ENCODE results near the gene OOSP3. TPM values are rescaled to one million over a fixed set of nuclear protein-coding genes. Genes with fewer than 3 reads are reported as not detected.

OOSP3 gene
- total and polyA plus RNA-seq, 2 donors (not counting 1 experiment from before 2014, with no cell fraction given) = not detected

DNA sequence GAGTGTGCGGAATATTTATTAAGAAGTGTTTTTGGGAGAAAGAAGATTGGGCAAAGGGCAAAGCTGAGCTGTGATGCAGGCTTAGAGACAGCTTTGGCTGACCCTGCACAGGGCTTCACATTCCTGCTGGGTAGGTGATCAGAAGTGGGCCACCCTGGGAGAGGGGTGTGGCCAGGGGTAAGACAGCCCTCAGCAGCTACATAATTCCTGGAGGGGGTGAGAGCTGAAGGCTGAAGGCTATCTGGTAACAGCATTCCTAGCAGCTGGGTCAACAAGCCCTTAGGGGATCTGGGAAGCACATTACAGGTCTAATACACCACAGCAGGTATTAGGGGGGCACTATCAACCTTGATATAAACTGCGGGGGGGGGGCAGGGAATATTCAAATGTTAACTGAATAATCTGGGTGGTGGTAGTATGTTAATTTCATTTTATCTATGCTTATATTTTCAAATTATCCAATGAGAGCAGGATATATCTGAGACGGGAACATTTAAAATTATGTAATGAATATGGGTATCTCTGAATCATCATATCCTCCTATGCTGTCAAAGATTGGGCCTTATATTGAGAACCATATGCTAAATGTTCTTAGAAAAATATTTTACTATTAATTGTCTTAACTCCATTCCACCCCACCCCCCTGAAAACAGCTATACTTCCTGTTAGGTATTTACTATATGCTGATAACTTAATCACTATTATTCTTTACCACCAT is 65.6 kb downstream of the OOSP3 start:
- no peak for TF ChIP-seq EZH2 (IDR thresholded peaks at IDR 0.05; ENCODE audit: borderline replicate concordance, insufficient read depth, low read depth, low read length, poor library complexity, severe bottlenecking)
- TF ChIP-seq, protein P1, sequence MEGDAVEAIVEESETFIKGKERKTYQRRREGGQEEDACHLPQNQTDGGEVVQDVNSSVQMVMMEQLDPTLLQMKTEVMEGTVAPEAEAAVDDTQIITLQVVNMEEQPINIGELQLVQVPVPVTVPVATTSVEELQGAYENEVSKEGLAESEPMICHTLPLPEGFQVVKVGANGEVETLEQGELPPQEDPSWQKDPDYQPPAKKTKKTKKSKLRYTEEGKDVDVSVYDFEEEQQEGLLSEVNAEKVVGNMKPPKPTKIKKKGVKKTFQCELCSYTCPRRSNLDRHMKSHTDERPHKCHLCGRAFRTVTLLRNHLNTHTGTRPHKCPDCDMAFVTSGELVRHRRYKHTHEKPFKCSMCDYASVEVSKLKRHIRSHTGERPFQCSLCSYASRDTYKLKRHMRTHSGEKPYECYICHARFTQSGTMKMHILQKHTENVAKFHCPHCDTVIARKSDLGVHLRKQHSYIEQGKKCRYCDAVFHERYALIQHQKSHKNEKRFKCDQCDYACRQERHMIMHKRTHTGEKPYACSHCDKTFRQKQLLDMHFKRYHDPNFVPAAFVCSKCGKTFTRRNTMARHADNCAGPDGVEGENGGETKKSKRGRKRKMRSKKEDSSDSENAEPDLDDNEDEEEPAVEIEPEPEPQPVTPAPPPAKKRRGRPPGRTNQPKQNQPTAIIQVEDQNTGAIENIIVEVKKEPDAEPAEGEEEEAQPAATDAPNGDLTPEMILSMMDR (IDR thresholded peaks at IDR 0.05) = no peak
- DNase-seq (no peak), ATAC-seq (ENCODE audit: low read depth) (no peak)
- H3K9me3 ChIP-seq (ENCODE audit: control extremely low read depth in 1 of 3, control insufficient read depth in 2 of 3, insufficient read depth in 1 of 3, low read length in 2 of 3) = no peaks in the 10 kb centered on the region
- H3K79me2 ChIP-seq (ENCODE audit: control insufficient read depth, insufficient read depth, low read length) = no peaks in the 10 kb centered on the region
- peaks cover 0 to 6% (median 0%) of the 10 kb centered on the region in 4 experiments for H3K27me3 ChIP-seq (replicated peaks in 1 of 4; ENCODE audit: control extremely low read depth in 1 of 4, control insufficient read depth in 3 of 4, insufficient read depth in 4 of 4, low read length in 3 of 4)
- no peaks in the 10 kb centered on the region for H3K36me3 ChIP-seq (replicated peaks in 1 of 2; ENCODE audit: control extremely low read depth in 1 of 2, control insufficient read depth in 1 of 2, extremely low read depth in 1 of 2, insufficient read depth in 2 of 2, low read length in 1 of 2)
- WGBS (ENCODE audit: insufficient coverage) = 100% methylated on average over 1 of the region's 3 CpGs
- no peak overlapping the region for H3K4me3 ChIP-seq (ENCODE audit: control extremely low read depth in 1 of 5, extremely low read depth in 1 of 5, insufficient read depth in 1 of 5, low read depth in 2 of 5, low read length in 4 of 5)
- no peaks in the 10 kb centered on the region for H3K9me3 Mint-ChIP-seq (ENCODE audit: insufficient read depth)
- intact Hi-C loops (cut with micrococcal nuclease) = no loop called here
- no peaks in the 10 kb centered on the region for H3K4me1 Mint-ChIP-seq
- no peak overlapping the region for H3K9ac ChIP-seq (ENCODE audit: low read length)
- H3K4me3 Mint-ChIP-seq = no peak overlapping the region
- no peak overlapping the region for H3K27ac ChIP-seq (ENCODE audit: low read length in 2 of 2)
- H2AFZ ChIP-seq (ENCODE audit: insufficient read depth, low read depth, low read length, poor library complexity, severe bottlenecking) = no peak overlapping the region
- CTCF ChIA-PET = no interaction called here
- no peaks in the 10 kb centered on the region for H3K4me1 ChIP-seq (ENCODE audit: control insufficient read depth in 2 of 2, insufficient read depth in 2 of 2, low read length in 2 of 2)
- H3K27ac Mint-ChIP-seq = no peak overlapping the region
- POLR2A ChIA-PET = no interaction called here
- H3K27me3 Mint-ChIP-seq = peaks cover 25% of the 10 kb centered on the region
- H3K4me2 ChIP-seq (replicated peaks; ENCODE audit: low read depth, low read length, poor library complexity, severe bottlenecking) = no peak overlapping the region
- no peaks in the 10 kb centered on the region for H4K20me1 ChIP-seq (ENCODE audit: control insufficient read depth, insufficient read depth, low read length, poor library complexity, severe bottlenecking)

- Histone ChIP-seq H2AFZ (ENCODE audit: insufficient read depth, low read depth, low read length, poor library complexity, severe bottlenecking) (no peak overlapping the region), H3K4me3 (ENCODE audit: control extremely low read depth in 1 of 5, extremely low read depth in 1 of 5, insufficient read depth in 1 of 5, low read depth in 2 of 5, low read length in 4 of 5) (no peak overlapping the region), H3K9me3 (ENCODE audit: control extremely low read depth in 1 of 3, control insufficient read depth in 2 of 3, insufficient read depth in 1 of 3, low read length in 2 of 3) (no peaks in the 10 kb centered on the region), H3K27ac (ENCODE audit: low read length in 2 of 2) (no peak overlapping the region), H3K4me2 (replicated peaks; ENCODE audit: low read depth, low read length, poor library complexity, severe bottlenecking) (no peak overlapping the region), H3K79me2 (ENCODE audit: control insufficient read depth, insufficient read depth, low read length) (no peaks in the 10 kb centered on the region), H3K9ac (ENCODE audit: low read length) (no peak overlapping the region), H3K36me3 (replicated peaks in 1 of 2; ENCODE audit: control extremely low read depth in 1 of 2, control insufficient read depth in 1 of 2, extremely low read depth in 1 of 2, insufficient read depth in 2 of 2, low read length in 1 of 2) (no peaks in the 10 kb centered on the region), H3K27me3 (replicated peaks in 1 of 4; ENCODE audit: control extremely low read depth in 1 of 4, control insufficient read depth in 3 of 4, insufficient read depth in 4 of 4, low read length in 3 of 4) (peaks cover 0 to 6% (median 0%) of the 10 kb centered on the region in 4 experiments), H3K4me1 (ENCODE audit: control insufficient read depth in 2 of 2, insufficient read depth in 2 of 2, low read length in 2 of 2) (no peaks in the 10 kb centered on the region), H4K20me1 (ENCODE audit: control insufficient read depth, insufficient read depth, low read length, poor library complexity, severe bottlenecking) (no peaks in the 10 kb centered on the region)
- Mint-ChIP-seq H3K27me3 (peaks cover 29% of the 10 kb centered on the region), H3K4me1 (no peaks in the 10 kb centered on the region), H3K27ac (no peak overlapping the region), H3K9me3 (ENCODE audit: insufficient read depth) (no peaks in the 10 kb centered on the region), H3K4me3 (no peak overlapping the region)
- DNase-seq (no peak), ATAC-seq (ENCODE audit: low read depth) (no peak)
- intact Hi-C loops (cut with micrococcal nuclease) = no loop called here
- POLR2A ChIA-PET = no interaction called here
- TF ChIP-seq, protein P1 (IDR thresholded peaks at IDR 0.05) = no peak
- no peak for TF ChIP-seq EZH2 (IDR thresholded peaks at IDR 0.05; ENCODE audit: borderline replicate concordance, insufficient read depth, low read depth, low read length, poor library complexity, severe bottlenecking)
- CTCF ChIA-PET = no interaction called here
- WGBS (ENCODE audit: insufficient coverage) = 60% methylated on average over 2 of the region's 2 CpGs
Measured at GRCh38 chr11:59944720-59945119, 66.1 kb downstream of the OOSP3 start.

All from B cell (primary cell).